Hepatocyte (in vitro differentiated cells): ENCODE measurements around the gene MAPK8. TPM values are rescaled to one million over a fixed set of nuclear protein-coding genes. Genes with fewer than 3 reads are reported as not detected.

Source experiments
- DNase-seq: peaks from one replicate; pipeline ENCODE4 v3.0.0-alpha.2; 2016; ENCODE audit warnings: low spot score
- H2AFZ ChIP-seq: fragments of 200-600 bp; sonication (generic); 2 replicates; pipeline ENCODE4 v1.6.0; 2016; ENCODE audit warnings: antibody characterized with exemption, mild to moderate bottlenecking
- H3K27ac ChIP-seq: fragments of 200-600 bp; sonication (generic); 2 replicates; pipeline ENCODE4 v1.5.1; 2016; ENCODE audit warnings: mild to moderate bottlenecking
- H3K27me3 ChIP-seq: fragments of 200-600 bp; sonication (generic); 2 replicates; pipeline ENCODE4 v1.6.1; 2016
- H3K36me3 ChIP-seq: fragments of 200-600 bp; sonication (generic); replicated peaks from 2 replicates; pipeline ENCODE4 v1.5.1; 2016; ENCODE audit warnings: low read depth; ENCODE audit not compliant: insufficient read depth
- H3K4me1 ChIP-seq: fragments of 200-600 bp; sonication (generic); 2 replicates; pipeline ENCODE4 v1.5.1; 2016; ENCODE audit warnings: mild to moderate bottlenecking, moderate library complexity; ENCODE audit not compliant: insufficient read depth
- H3K4me2 ChIP-seq: fragments of 200-600 bp; sonication (generic); 2 replicates; pipeline ENCODE4 v1.6.0; 2016
- H3K4me3 ChIP-seq: fragments of 200-600 bp; sonication (generic); 2 replicates; pipeline ENCODE4 v1.5.1; 2016; ENCODE audit warnings: mild to moderate bottlenecking
- H3K79me2 ChIP-seq: fragments of 200-600 bp; sonication (generic); 2 replicates; pipeline ENCODE4 v1.6.0; 2017; ENCODE audit warnings: mild to moderate bottlenecking
- H3K9me2 ChIP-seq: fragments of 200-600 bp; sonication (generic); replicated peaks from 2 replicates; pipeline ENCODE4 v1.6.0; 2017; ENCODE audit warnings: mild to moderate bottlenecking; ENCODE audit not compliant: insufficient read depth
- H3K9me3 ChIP-seq: fragments of 200-600 bp; sonication (generic); 2 replicates; pipeline ENCODE4 v1.5.1; 2016; ENCODE audit warnings: low read depth, mild to moderate bottlenecking
- H4K20me1 ChIP-seq: fragments of 200-600 bp; sonication (generic); 2 replicates; pipeline ENCODE4 v1.6.0; 2016; ENCODE audit warnings: mild to moderate bottlenecking; ENCODE audit not compliant: insufficient read depth, poor library complexity, severe bottlenecking
- CTCF ChIP-seq: fragments of 200-600 bp; sonication (generic); IDR thresholded peaks from 2 replicates; pipeline ENCODE4 v1.5.1; 2016; ENCODE audit warnings: antibody characterized with exemption, mild to moderate bottlenecking; ENCODE audit not compliant: poor library complexity
- EZH2 ChIP-seq: fragments of 200-600 bp; sonication (generic); IDR thresholded peaks from 2 replicates; pipeline ENCODE4 v1.6.1; 2016; ENCODE audit warnings: antibody characterized with exemption, mild to moderate bottlenecking, borderline replicate concordance
- EZH2phosphoT487 ChIP-seq: fragments of 200-600 bp; sonication (generic); IDR thresholded peaks from one replicate; pipeline ENCODE4 v1.6.1; 2018; ENCODE audit warnings: antibody characterized with exemption, mild to moderate bottlenecking, low read depth, moderate library complexity; ENCODE audit not compliant: unreplicated experiment, severe bottlenecking
- WGBS: methylation state at CpG from one replicate; pipeline ENCODE4 v1.1.6; 2016; ENCODE audit warnings: low lambda C conversion rate; ENCODE audit errors: missing lambda C conversion rate; 5-methylcytosine and 5-hydroxymethylcytosine counted together
- polyA plus RNA-seq: library from polyadenylated mRNA; unstranded; fragments of >200 nt; fragmentation: Nextera tagmentation; extraction: Ambion mirVana; gene quantifications from 2 replicates; pipeline ENCODE4 v1.2.1, GENCODE V29; 2016
- total RNA-seq: library from RNA; depleted of rRNA; stranded (reverse); fragments of >200 nt; gene quantifications from 2 replicates; pipeline ENCODE4 v1.2.3, GENCODE V29; 2014

MAPK8 gene
- total and polyA plus RNA-seq, 2 experiments from 2014 or later = 20.9 to 73.2 TPM

GRCh38 chr10:48472501-48473069 lies 166.1 kb downstream of the MAPK8 start:
- Histone ChIP-seq H2AFZ (no peak overlapping the region), H3K4me1 (peaks cover 31% of the 10 kb centered on the region), H3K79me2 (no peaks in the 10 kb centered on the region), H3K9me2 (no peaks in the 10 kb centered on the region), H3K27me3 (no peaks in the 10 kb centered on the region), H3K36me3 (no peaks in the 10 kb centered on the region), H4K20me1 (no peaks in the 10 kb centered on the region), H3K9me3 (no peaks in the 10 kb centered on the region), H3K4me3 (no peak overlapping the region), H3K27ac (no peak overlapping the region), H3K4me2 (no peak overlapping the region)
- no peak for DNase-seq
- TF ChIP-seq EZH2 (no peak), EZH2phosphoT487 (no peak), CTCF (no peak)
- 70% methylated on average over 3 of the region's 3 CpGs for WGBS

- no peak overlapping the region for H3K4me2 ChIP-seq
- no peaks in the 10 kb centered on the region for H3K27me3 ChIP-seq
- peaks cover 20% of the 10 kb centered on the region for H3K4me1 ChIP-seq
- no peaks in the 10 kb centered on the region for H3K9me2 ChIP-seq
- no peak for DNase-seq
- H3K4me3 ChIP-seq = no peak overlapping the region
- no peaks in the 10 kb centered on the region for H3K9me3 ChIP-seq
- H3K27ac ChIP-seq = no peak overlapping the region
- H2AFZ ChIP-seq = no peak overlapping the region
- no peak for TF ChIP-seq EZH2phosphoT487
- no peaks in the 10 kb centered on the region for H3K36me3 ChIP-seq
- H4K20me1 ChIP-seq = no peaks in the 10 kb centered on the region
- H3K79me2 ChIP-seq = no peaks in the 10 kb centered on the region
- WGBS = 92% methylated on average over 5 of the region's 5 CpGs
These were observed 167.2 kb downstream of the MAPK8 start for GRCh38 chr10:48473704-48474103.

GRCh38 chr10:48474765-48475365 lies 168.4 kb downstream of the MAPK8 start:
- H3K27me3 ChIP-seq = no peaks in the 10 kb centered on the region
- TF ChIP-seq CTCF (no peak), EZH2 (no peak), EZH2phosphoT487 (no peak)
- DNase-seq = no peak
- no peaks in the 10 kb centered on the region for H3K9me2 ChIP-seq
- no peaks in the 10 kb centered on the region for H3K36me3 ChIP-seq
- H3K9me3 ChIP-seq = no peaks in the 10 kb centered on the region
- no peak overlapping the region for H3K27ac ChIP-seq
- no peak overlapping the region for H3K4me3 ChIP-seq
- over 99% methylated on average over 3 of the region's 3 CpGs for WGBS
- peaks cover 9% of the 10 kb centered on the region for H3K4me1 ChIP-seq
- no peak overlapping the region for H3K4me2 ChIP-seq
- H2AFZ ChIP-seq = no peak overlapping the region
- no peaks in the 10 kb centered on the region for H4K20me1 ChIP-seq
- no peaks in the 10 kb centered on the region for H3K79me2 ChIP-seq

GRCh38 chr10:48475943-48476278 lies 169.4 kb downstream of the MAPK8 start:
- no peaks in the 10 kb centered on the region for H3K9me2 ChIP-seq
- no peaks in the 10 kb centered on the region for H3K9me3 ChIP-seq
- no peaks in the 10 kb centered on the region for H3K79me2 ChIP-seq
- no peak overlapping the region for H2AFZ ChIP-seq
- no peaks in the 10 kb centered on the region for H3K27me3 ChIP-seq
- TF ChIP-seq EZH2 (no peak), CTCF (no peak), EZH2phosphoT487 (no peak)
- no peak overlapping the region for H3K27ac ChIP-seq
- H3K4me2 ChIP-seq = no peak overlapping the region
- no peaks in the 10 kb centered on the region for H3K4me1 ChIP-seq
- DNase-seq = no peak
- WGBS = 92% methylated on average over 4 of the region's 4 CpGs
- H3K4me3 ChIP-seq = no peak overlapping the region
- no peaks in the 10 kb centered on the region for H3K36me3 ChIP-seq
- no peaks in the 10 kb centered on the region for H4K20me1 ChIP-seq
